SK-N-MC (cell line): Measurements from ENCODE around the gene ANKUB1.

Source experiments
- EZH2 ChIP-seq: fragments of 200-600 bp; sonication (generic); IDR thresholded peaks from one replicate; pipeline ENCODE4 v1.6.1; 2017; ENCODE audit warnings: antibody characterized with exemption
- POLR2AphosphoS5 ChIP-seq: IDR thresholded peaks from 2 replicates; pipeline ENCODE4 v1.6.1; 2012; ENCODE audit warnings: mild to moderate bottlenecking, low read depth, low read length, borderline replicate concordance

GRCh38 chr3:149739396-149739795, 53.0 kb downstream of the ANKUB1 start:
- no peak for TF ChIP-seq POLR2AphosphoS5
- no peak for TF ChIP-seq EZH2
